Body of pancreas (tissue), 4 donors: ENCODE measurements around the gene RFC5. TPM values are rescaled to one million over a fixed set of nuclear protein-coding genes. Genes with fewer than 3 reads are reported as not detected.

Experiments
- ATAC-seq: fragments of 150-250 bp; one replicate; pipeline ENCODE4 v1.9.1; 2016
- DNase-seq, 4 donors: peaks; one replicate each; pipeline ENCODE4 v3.0.0-alpha.2; 2019
- H3K27ac ChIP-seq, 4 donors: fragments of 200-600 bp; sonication (generic); 1 replicate in 3 of 4; 2 replicates in 1 of 4; pipeline versions ENCODE4 v1.5.1 to v1.6.1; 2016 to 2019; ENCODE audit warnings: mild to moderate bottlenecking in 1 of 4, mixed read lengths in 1 of 4, moderate library complexity in 1 of 4
- H3K27me3 ChIP-seq, 2 donors: fragments of 200-600 bp; sonication (generic); one replicate each; pipeline ENCODE4 v1.6.0; 2016; ENCODE audit warnings: mild to moderate bottlenecking in 1 of 2
- H3K36me3 ChIP-seq, 2 donors: fragments of 200-600 bp; sonication (generic); replicated peaks in 1 of 2; 2 replicates each; pipeline ENCODE4 v1.5.1; 2016; ENCODE audit warnings: low read depth in 2 of 2; ENCODE audit not compliant: insufficient read depth in 1 of 2
- H3K4me1 ChIP-seq: fragments of 200-600 bp; sonication (generic); one replicate; pipeline ENCODE4 v1.6.0; 2016
- H3K4me3 ChIP-seq, 2 donors: fragments of 200-600 bp; sonication (generic); 1 replicate in 1 of 2; 2 replicates in 1 of 2; pipeline ENCODE4 v1.5.1; 2016 to 2019
- H3K9me3 ChIP-seq, 3 donors: fragments of 200-600 bp; sonication (generic); 1 replicate in 2 of 3; 2 replicates in 1 of 3; pipeline ENCODE4 v1.5.1; 2016
- CTCF ChIP-seq, 7 experiments: fragments of 450-650 bp in 4 of 7; fragments of 200-600 bp in 3 of 7; sonication (generic) in 3 of 7; IDR thresholded peaks; one replicate each; pipeline ENCODE4 v1.5.1; 2016 to 2019; ENCODE audit warnings: antibody characterized with exemption in 7 of 7
- POLR2A ChIP-seq, 3 donors: fragments of 450-650 bp; IDR thresholded peaks; one replicate each; pipeline ENCODE4 v1.6.1; 2016; ENCODE audit warnings: antibody characterized with exemption in 3 of 3, mild to moderate bottlenecking in 2 of 3
- WGBS, 2 donors: methylation state at CpG; one replicate each; pipeline ENCODE4 v1.1.5; 2017; 5-methylcytosine and 5-hydroxymethylcytosine counted together
- intact Hi-C: fragments of 100-400 bp; cut with DNase I; formaldehyde crosslinking; loops from one replicate; pipeline ENCODE4 v1.15.1; 2023
- total RNA-seq, 2 donors: library from RNA; depleted of rRNA; stranded (reverse); fragments of >200 nt; gene quantifications; one replicate each; pipeline ENCODE4 v1.1.0, GENCODE V29; 2016

RFC5 gene
- total RNA-seq, 2 donors from 2014 or later: 4.6 to 6.2 TPM

- Histone ChIP-seq H3K4me1 (peaks cover 10% of the 10 kb centered on the region), H3K27me3 (no peaks in the 10 kb centered on the region), H3K4me3 (peak within 1 kb of the TSS; percentile 77 to 89), H3K36me3 (no peaks in the 10 kb centered on the region), H3K27ac (peak within 1 kb of the TSS; percentile 63 to 93 (median 86)), H3K9me3 (no peaks in the 10 kb centered on the region)
- peak; percentile 94 for ATAC-seq
- 1 to 3% methylated on average over 13 to 73 of the region's 86 CpGs for WGBS, 2 donors
- DNase-seq: peak; percentile 89 to 95 (median 92)
- TF ChIP-seq POLR2A (IDR thresholded peaks at IDR 0.05) (peak; percentile 44 to 86 (median 83)), CTCF (IDR thresholded peaks at IDR 0.05) (peak in 1 of 7 experiments; percentile 7)
- intact Hi-C loops: no loop called here
Observed at GRCh38 chr12:117968826-117969659, 47.5 kb upstream of the RFC5 start, which contains the start of gene KSR2. KSR2 (minus strand) TSS chr12:117968990; CDS start chr12:117968255, 735 bp downstream.

GRCh38 chr12:117970334-117970733 is 46.2 kb upstream of the RFC5 start:
- DNase-seq (no peak), ATAC-seq (no peak)
- Histone ChIP-seq H3K4me1 (peaks cover 10% of the 10 kb centered on the region), H3K36me3 (no peaks in the 10 kb centered on the region), H3K4me3 (no peak overlapping the region), H3K27me3 (no peaks in the 10 kb centered on the region), H3K9me3 (no peaks in the 10 kb centered on the region), H3K27ac (no peak overlapping the region)
- intact Hi-C loops: no loop called here
- TF ChIP-seq CTCF (IDR thresholded peaks at IDR 0.05) (no peak), POLR2A (IDR thresholded peaks at IDR 0.05) (no peak)
- 87 to 90% methylated on average over 4 of the region's 4 CpGs for WGBS, 2 donors

GRCh38 chr12:117972301-117972700 is 44.2 kb upstream of the RFC5 start:
- H3K27me3 ChIP-seq: no peaks in the 10 kb centered on the region
- H3K4me3 ChIP-seq: no peak overlapping the region
- peaks cover 10% of the 10 kb centered on the region for H3K4me1 ChIP-seq
- H3K36me3 ChIP-seq: no peaks in the 10 kb centered on the region
- H3K9me3 ChIP-seq: no peaks in the 10 kb centered on the region
- 39 to 65% methylated on average over 2 of the region's 2 CpGs for WGBS, 2 donors
- intact Hi-C loops: no loop called here
- TF ChIP-seq POLR2A (IDR thresholded peaks at IDR 0.05) (no peak), CTCF (IDR thresholded peaks at IDR 0.05) (no peak)
- no peak for DNase-seq
- H3K27ac ChIP-seq: no peak overlapping the region
- no peak for ATAC-seq

- Histone ChIP-seq H3K36me3 (no peaks in the 10 kb centered on the region), H3K27ac (no peak overlapping the region), H3K27me3 (no peaks in the 10 kb centered on the region), H3K9me3 (no peaks in the 10 kb centered on the region), H3K4me3 (no peak overlapping the region), H3K4me1 (no peaks in the 10 kb centered on the region)
- intact Hi-C loops: no loop called here
- TF ChIP-seq POLR2A (IDR thresholded peaks at IDR 0.05) (no peak), CTCF (IDR thresholded peaks at IDR 0.05) (no peak)
- DNase-seq (no peak), ATAC-seq (no peak)
- WGBS, 2 donors: 62 to 76% methylated on average over 3 of the region's 3 CpGs
Observed at GRCh38 chr12:117975006-117975405, 41.5 kb upstream of the RFC5 start.
